ENCODE data around the gene IFT172. TPM values are rescaled to one million over a fixed set of nuclear protein-coding genes. Genes with fewer than 3 reads are reported as not detected.

The IFT172 gene
- total RNA-seq, 2 experiments from 2014 or later: 17.9 to 18.8 TPM

DNA sequence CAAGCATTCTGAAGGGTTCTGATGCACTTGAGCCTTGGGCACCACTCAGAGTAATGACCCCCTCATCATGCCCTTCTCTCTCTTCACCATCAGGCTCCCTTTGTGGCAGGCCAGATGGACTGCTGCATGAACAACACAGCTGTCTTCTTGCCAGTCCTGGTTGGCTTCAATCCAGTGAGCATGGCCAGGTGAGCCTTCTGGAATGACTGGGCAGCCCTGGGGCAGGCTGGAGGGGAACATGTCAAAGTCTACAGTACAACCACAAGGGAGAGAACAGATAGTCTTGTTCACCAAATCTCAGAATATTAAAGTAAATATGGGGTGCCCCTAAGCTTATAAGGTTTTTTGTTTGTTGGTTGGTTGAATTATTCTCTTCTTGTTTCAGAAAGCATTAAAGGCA, 11.5 kb upstream of the IFT172 start:
- H3K36me3 Mint-ChIP-seq: no peaks in the 10 kb centered on the region
- no peaks in the 10 kb centered on the region for H3K9me3 Mint-ChIP-seq
- POLR2A ChIA-PET: no interaction called here
- H3K4me1 Mint-ChIP-seq: no peaks in the 10 kb centered on the region
- no peak for ATAC-seq (ENCODE audit: low read depth)
- no peak for DNase-seq
- peaks cover 39% of the 10 kb centered on the region for H3K27me3 Mint-ChIP-seq
- H3K4me3 Mint-ChIP-seq: no peak overlapping the region
- H3K27ac Mint-ChIP-seq: no peak overlapping the region

DNA sequence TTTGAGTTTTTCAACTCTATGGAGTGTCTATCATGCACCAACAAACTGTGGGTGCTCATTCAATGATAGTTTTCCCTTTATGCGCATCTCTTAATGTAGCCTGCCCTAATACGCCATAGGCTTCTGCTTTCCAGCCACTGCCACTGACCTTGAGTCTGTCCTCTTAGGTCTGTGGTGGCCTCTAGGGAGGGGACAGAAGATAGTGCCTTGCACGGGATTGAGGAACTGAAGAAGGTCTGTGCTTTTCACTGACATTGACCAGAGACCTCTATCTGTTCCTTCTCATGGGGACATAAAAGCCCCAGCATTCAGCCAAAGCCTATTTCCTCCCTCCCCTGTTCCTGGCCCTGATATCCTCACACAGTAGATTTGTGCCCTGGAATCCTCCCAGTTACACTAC, 9.4 kb upstream of the IFT172 start:
- H3K27ac Mint-ChIP-seq: no peak overlapping the region
- H3K4me1 Mint-ChIP-seq: peaks cover 5% of the 10 kb centered on the region
- H3K9me3 Mint-ChIP-seq: no peaks in the 10 kb centered on the region
- DNase-seq (no peak), ATAC-seq (ENCODE audit: low read depth) (no peak)
- no peak overlapping the region for H3K4me3 Mint-ChIP-seq
- H3K36me3 Mint-ChIP-seq: no peaks in the 10 kb centered on the region
- POLR2A ChIA-PET: no interaction called here
- H3K27me3 Mint-ChIP-seq: peaks cover 54% of the 10 kb centered on the region

DNA sequence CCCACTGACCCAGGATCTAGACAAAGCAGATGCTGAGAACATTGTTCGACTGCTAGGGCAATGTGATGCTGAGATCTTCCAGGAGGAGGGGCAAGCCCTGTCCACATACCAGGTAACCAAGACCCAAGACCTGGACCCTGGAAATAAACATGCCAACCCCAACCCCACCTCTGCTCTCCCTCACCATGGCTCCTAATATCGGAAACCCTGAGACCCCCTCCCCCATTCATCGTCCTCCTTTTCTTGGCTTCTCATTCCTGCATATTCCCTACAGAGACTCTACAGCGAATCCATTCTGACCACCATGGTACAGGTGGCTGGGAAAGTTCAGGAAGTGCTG, 7.7 kb upstream of the IFT172 start:
- Mint-ChIP-seq H3K4me3 (no peak overlapping the region), H3K27ac (no peak overlapping the region), H3K9me3 (no peaks in the 10 kb centered on the region), H3K4me1 (peaks cover 7% of the 10 kb centered on the region), H3K36me3 (no peaks in the 10 kb centered on the region), H3K27me3 (peaks cover 59% of the 10 kb centered on the region)
- no peak for DNase-seq
- ATAC-seq (ENCODE audit: low read depth): no peak
- POLR2A ChIA-PET: no interaction called here

DNA sequence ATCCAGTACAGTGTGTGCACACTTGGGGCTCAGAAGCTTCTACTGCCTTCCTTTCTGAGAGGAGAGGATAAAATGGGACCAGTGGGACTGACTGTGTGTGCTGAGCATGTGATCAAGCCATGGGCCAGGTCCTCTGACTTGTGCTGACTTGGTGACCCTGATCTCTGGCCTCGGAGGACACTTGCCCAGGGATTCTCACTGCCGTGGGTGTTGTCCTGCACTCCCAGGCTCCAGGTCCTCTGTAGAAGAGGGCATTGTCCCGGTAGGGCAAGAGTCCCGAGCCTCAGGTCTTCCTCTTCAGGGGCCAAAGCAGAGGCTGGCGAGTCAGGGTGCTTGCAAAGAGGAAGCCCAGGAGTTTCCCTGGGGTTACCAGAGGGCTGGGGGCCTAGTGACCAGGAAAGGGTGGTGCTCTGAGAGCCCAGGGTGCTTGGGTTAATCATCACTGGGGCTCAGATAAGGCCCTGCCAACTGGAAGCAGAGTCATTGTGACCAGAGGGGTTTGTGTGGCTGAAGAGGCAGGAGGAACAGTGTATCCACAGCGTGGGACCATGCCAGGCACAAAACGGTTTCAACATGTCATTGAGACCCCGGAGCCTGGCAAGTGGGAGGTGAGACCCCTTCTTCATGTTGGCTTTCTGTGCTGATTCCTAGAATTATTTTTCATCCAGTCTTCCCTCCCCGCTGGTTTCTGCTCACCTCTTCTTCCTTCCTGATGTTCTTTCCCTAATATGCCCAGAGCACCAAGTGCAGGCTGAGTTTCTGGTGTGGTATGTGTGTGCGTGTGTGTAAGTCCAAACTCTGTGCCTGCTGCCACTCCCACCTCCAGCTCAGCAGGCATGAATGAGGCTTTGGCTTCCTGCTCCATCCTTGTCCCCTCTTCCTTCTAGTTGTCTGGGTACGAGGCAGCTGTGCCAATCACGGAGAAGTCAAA, 7.1 kb upstream of the IFT172 start, which contains the start of gene GCKR:
Gene GCKR (plus strand): TSS at position 483 of the 931 bp plus-strand sequence. CDS start 66 bp downstream, at position 549.
- POLR2A ChIA-PET: no interaction called here

DNA sequence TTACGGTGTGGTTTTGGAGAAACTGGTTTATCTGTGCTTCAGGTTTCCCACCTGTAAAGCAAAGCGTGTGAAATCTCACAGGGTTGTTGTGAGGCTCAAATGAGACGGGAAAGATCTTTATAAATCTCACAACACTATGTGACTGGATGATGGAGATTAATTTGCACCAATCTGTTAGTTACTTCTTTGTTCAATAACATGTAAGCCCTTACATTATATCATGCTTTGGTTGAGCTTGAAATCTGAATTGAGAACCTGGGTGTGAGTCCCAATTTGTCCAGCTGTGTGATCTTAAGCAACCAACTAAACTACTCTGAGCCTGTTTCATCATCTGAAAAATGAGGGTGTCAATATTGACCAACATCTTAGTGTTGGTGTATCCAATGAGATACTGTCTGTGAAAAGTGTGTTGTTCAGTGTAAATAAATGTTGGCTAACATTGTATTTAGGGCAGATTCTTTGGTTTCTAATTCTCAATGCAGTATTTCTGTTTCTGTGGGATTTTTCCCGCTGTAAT, 6.4 kb upstream of the IFT172 start:
- Mint-ChIP-seq H3K4me3 (no peak overlapping the region), H3K27ac (no peak overlapping the region), H3K27me3 (peaks cover 55% of the 10 kb centered on the region), H3K36me3 (no peaks in the 10 kb centered on the region), H3K4me1 (peaks cover 12% of the 10 kb centered on the region), H3K9me3 (no peaks in the 10 kb centered on the region)
- ATAC-seq (ENCODE audit: low read depth): no peak
- POLR2A ChIA-PET: no interaction called here
- DNase-seq: no peak

More for the DNA sequence above, 7.1 kb upstream of the IFT172 start, which contains the start of gene GCKR:
- Mint-ChIP-seq H3K27me3 (peaks cover 56% of the 10 kb centered on the region), H3K4me3 (no peak within 1 kb of the TSS), H3K9me3 (no peaks in the 10 kb centered on the region), H3K36me3 (no peaks in the 10 kb centered on the region), H3K27ac (no peak within 1 kb of the TSS), H3K4me1 (peaks cover 7% of the 10 kb centered on the region)
- ATAC-seq (ENCODE audit: low read depth) (no peak), DNase-seq (no peak)

DNA sequence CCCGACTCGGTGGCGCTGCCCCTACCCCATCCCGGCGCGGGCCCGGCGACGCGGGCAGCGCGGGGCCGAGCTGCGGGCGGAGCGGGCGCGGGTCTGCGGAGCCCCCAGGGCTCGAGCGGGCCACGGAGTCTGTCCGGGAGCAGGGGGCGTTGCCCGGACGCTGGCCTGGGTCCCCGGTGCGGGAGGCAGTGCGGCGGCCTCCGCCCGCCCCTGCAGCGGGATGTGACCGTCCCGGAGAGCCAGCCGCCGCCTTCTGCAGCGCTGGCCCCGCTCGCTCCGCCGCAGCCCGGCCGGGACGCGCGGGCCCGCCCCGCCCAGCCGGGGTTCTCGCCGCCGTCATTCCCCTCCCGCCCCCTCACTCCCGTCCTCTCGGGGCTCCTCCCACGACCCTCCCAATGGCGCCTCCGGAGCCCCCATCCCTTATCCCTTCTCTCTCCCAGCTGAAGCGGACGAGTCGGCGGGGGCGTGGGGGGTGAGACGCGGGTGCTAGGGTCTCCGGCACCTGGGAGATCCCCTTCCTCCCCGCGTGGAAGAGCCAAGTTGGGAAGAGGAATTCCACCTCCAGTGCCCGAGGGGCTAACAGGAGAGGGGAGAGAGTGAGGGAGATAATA, 5.5 kb upstream of the IFT172 start, which contains the start of gene FNDC4:
Gene FNDC4 (minus strand): TSS at position 257 of the 611 bp plus-strand sequence. CDS start 521 bp downstream, outside the sequence.
- POLR2A ChIA-PET: interaction anchor here (1.0 kb wide), 1 partner anchor 116 kb away, joined by 3 read pairs; no protein-coding TSS in a partner anchor
- Mint-ChIP-seq H3K4me3 (peak within 1 kb of the TSS; percentile 74), H3K36me3 (no peaks in the 10 kb centered on the region), H3K9me3 (no peaks in the 10 kb centered on the region), H3K27me3 (peaks cover 55% of the 10 kb centered on the region), H3K27ac (no peak within 1 kb of the TSS), H3K4me1 (peaks cover 17% of the 10 kb centered on the region)
- ATAC-seq (ENCODE audit: low read depth) (peak; percentile 73), DNase-seq (peak; percentile 46)

DNA sequence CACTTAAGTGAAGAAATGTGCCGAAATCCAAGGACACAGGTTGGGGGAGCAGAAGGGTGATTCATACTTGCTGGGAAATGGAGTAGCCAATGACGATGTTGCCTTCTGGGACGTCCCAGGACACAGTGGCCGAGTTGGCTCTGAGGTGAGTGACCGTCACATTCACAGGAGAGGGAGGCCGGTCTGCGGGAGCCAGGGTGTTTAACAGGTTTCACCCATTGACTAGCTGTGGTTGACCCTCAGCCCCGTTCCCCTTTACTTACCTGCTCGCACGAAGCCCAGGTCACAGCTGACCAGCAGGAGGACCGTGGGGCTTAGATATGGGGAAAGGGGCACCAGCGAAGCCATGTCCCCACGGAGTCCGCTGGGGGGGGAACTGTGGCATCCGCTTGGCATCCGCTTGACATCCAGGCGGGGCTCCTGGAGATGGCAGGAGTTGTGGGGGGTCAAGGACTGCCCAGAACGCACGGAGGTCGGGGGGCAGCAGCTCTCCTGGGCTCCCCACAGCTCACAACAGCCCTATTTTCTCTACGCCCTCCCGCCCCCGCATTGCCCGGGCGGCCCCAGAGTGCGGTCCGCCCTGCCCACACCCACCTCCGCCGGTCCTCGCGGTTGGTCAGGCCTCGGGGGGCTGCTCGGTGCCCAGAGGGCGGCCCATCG, 4.9 kb upstream of the IFT172 start:
- no peak for DNase-seq
- Mint-ChIP-seq H3K27me3 (peaks cover 54% of the 10 kb centered on the region), H3K4me3 (peak overlapping the region; percentile 54), H3K4me1 (peaks cover 21% of the 10 kb centered on the region), H3K36me3 (no peaks in the 10 kb centered on the region), H3K9me3 (no peaks in the 10 kb centered on the region), H3K27ac (no peak overlapping the region)
- POLR2A ChIA-PET: interaction anchor here (1.0 kb wide), 1 partner anchor 115 kb away, joined by 3 read pairs; no protein-coding TSS in a partner anchor
- no peak for ATAC-seq (ENCODE audit: low read depth)

DNA sequence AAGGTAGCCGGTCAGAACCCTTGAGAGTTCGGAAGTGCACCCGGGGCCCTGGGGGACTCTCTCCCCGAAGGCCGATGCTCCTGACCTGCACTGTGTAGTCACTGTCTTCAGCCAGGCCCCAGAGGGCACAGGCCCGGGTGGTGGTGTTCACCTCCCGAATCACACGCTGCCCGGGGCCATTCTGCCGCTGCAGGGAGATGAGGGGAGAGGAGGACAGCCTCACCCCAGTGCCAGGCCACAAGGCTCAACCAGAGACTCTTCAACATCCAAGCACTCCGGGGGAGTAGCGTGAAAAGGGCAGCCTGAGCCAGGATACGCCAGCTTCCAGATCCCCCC, 4.4 kb upstream of the IFT172 start:
- H3K4me3 Mint-ChIP-seq: peak overlapping the region; percentile 17
- H3K4me1 Mint-ChIP-seq: peaks cover 22% of the 10 kb centered on the region
- H3K27ac Mint-ChIP-seq: no peak overlapping the region
- POLR2A ChIA-PET: no interaction called here
- H3K27me3 Mint-ChIP-seq: peaks cover 50% of the 10 kb centered on the region
- DNase-seq: no peak
- no peaks in the 10 kb centered on the region for H3K9me3 Mint-ChIP-seq
- ATAC-seq (ENCODE audit: low read depth): no peak
- no peaks in the 10 kb centered on the region for H3K36me3 Mint-ChIP-seq

DNA sequence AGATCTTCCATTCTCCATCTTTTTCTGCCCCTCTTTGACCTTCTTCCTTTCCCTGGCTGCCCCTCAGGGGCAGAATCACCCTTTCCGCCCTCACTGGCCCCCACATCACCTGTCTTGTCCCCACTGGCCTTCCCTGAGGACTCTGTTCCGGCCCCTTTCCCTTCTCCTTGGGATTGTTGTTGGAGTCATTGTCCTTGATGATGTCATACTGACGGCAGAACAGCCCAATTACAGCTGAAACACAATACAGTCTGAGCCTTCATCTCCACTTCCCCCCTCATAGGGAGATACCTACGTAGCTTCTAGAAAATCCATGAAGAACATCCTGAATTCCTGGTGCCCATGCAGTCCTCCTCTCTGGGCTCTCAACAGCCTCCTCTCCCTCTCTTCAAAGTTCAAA, 3.0 kb upstream of the IFT172 start:
- no peak overlapping the region for H3K27ac Mint-ChIP-seq
- no peak for DNase-seq
- no peaks in the 10 kb centered on the region for H3K9me3 Mint-ChIP-seq
- H3K27me3 Mint-ChIP-seq: peaks cover 39% of the 10 kb centered on the region
- ATAC-seq (ENCODE audit: low read depth): no peak
- peaks cover 25% of the 10 kb centered on the region for H3K4me1 Mint-ChIP-seq
- POLR2A ChIA-PET: no interaction called here
- no peaks in the 10 kb centered on the region for H3K36me3 Mint-ChIP-seq
- H3K4me3 Mint-ChIP-seq: no peak overlapping the region

DNA sequence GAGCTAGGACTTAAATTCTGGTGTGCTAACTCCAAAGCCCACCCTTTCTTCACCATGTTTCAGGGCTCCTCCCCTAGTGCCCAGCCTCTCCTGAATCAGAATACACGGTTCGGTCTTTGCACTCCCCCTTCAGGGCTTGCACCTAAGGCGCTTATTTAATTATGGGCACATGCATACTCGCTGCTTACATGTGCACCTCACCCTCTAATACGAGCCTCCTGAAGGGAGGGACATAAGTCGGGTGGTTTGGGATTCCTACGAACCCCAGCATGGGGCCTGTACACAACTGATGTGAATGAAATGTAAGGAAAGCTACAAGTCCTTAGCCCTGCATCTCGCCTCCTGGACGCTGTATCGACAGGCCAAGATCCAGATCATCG, 435 bp downstream of the IFT172 start:
- DNase-seq: no peak
- peak overlapping the region; percentile 82 for H3K27ac Mint-ChIP-seq
- no peaks in the 10 kb centered on the region for H3K9me3 Mint-ChIP-seq
- ATAC-seq (ENCODE audit: low read depth): peak; percentile 0
- POLR2A ChIA-PET: interaction anchor here (1.6 kb wide), 1 partner anchor 79 kb away, joined by 4 read pairs; the partner anchor contains the start of gene PPM1G
- H3K4me1 Mint-ChIP-seq: peaks cover 20% of the 10 kb centered on the region
- peak overlapping the region; percentile 88 for H3K4me3 Mint-ChIP-seq
- no peaks in the 10 kb centered on the region for H3K36me3 Mint-ChIP-seq
- H3K27me3 Mint-ChIP-seq: peaks cover 10% of the 10 kb centered on the region

DNA sequence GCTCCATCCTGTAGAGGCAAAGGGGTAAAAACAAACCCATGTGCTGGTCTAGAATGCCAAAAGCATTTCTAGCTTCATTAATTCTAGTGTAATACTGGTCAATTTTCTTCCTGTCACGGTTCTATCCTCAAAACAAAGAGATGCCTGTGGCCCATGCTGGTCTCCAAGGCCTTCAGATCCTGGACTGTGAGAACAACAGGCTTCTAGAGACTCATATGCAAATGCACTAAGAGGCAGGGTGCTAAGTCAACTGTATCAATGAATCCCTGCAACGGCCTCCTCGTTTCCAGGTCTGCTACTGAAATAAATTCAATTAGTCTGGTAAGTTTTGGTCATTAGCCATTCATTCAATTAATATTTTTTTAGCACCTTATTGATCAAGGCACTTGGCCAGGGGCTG, 4.0 kb downstream of the IFT172 start:
- no peak overlapping the region for H3K27ac Mint-ChIP-seq
- ATAC-seq (ENCODE audit: low read depth): no peak
- POLR2A ChIA-PET: no interaction called here

DNA sequence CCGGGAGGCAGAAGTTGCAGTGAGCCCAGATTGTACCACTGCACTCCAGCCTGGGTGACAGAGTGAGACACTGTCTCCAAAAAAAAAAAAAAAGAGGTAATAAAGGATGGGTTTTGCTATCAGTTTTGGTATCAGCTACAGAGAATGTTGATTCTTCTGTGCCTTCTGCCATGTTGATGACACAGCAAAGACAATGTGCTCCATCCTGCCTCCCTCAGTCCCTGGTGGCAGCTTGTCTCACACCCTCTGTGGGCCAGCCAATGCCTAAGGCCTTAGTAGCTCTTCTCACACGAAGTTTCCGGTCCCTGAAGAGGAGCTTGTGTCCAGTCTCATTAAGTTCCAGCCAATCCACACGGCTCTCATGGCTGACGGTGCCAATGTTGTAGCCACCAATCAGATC, 17.6 kb downstream of the IFT172 start:
- Mint-ChIP-seq H3K36me3 (peaks cover 8% of the 10 kb centered on the region), H3K4me1 (peaks cover 2% of the 10 kb centered on the region), H3K27me3 (no peaks in the 10 kb centered on the region), H3K4me3 (no peak overlapping the region), H3K27ac (no peak overlapping the region), H3K9me3 (no peaks in the 10 kb centered on the region)
- POLR2A ChIA-PET: no interaction called here
- no peak for DNase-seq
- no peak for ATAC-seq (ENCODE audit: low read depth)

More for the DNA sequence above, 4.0 kb downstream of the IFT172 start:
- H3K27me3 Mint-ChIP-seq: no peaks in the 10 kb centered on the region
- H3K9me3 Mint-ChIP-seq: no peaks in the 10 kb centered on the region
- no peaks in the 10 kb centered on the region for H3K36me3 Mint-ChIP-seq
- H3K4me3 Mint-ChIP-seq: no peak overlapping the region
- DNase-seq: no peak
- H3K4me1 Mint-ChIP-seq: peaks cover 12% of the 10 kb centered on the region

DNA sequence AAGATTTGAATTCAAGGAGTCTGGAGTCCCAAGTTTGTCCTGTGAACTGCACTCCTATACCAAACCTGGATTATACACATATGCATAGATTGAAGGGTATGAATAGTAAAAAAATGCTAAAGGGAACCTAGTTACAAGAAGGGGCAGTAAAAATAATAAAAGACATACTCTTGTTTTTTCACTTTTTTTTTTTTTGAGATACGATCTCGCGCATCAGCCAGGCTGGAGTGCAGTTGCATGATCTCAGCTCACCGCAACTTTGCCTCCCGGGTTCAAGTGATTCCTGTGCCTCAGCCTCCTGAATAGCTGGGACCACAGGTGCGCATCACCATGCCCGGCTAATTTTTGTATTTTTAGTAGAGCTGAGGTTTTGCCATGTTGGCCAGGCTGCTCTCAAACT, 25.1 kb downstream of the IFT172 start:
- ATAC-seq (ENCODE audit: low read depth) (no peak), DNase-seq (no peak)
- H3K9me3 Mint-ChIP-seq: no peaks in the 10 kb centered on the region
- H3K27ac Mint-ChIP-seq: no peak overlapping the region
- H3K36me3 Mint-ChIP-seq: peaks cover 2% of the 10 kb centered on the region
- no peaks in the 10 kb centered on the region for H3K27me3 Mint-ChIP-seq
- POLR2A ChIA-PET: no interaction called here
- H3K4me1 Mint-ChIP-seq: no peaks in the 10 kb centered on the region
- H3K4me3 Mint-ChIP-seq: no peak overlapping the region
